MCF 10A (cell line): ENCODE data around the gene SLC5A1. TPM values are rescaled to one million over a fixed set of nuclear protein-coding genes. Genes with fewer than 3 reads are reported as not detected.

Experiments
- BruUV-seq: library from RNA; stranded (reverse); fragments of 400-500 nt; replicated peaks from 2 replicates; lab custom pipeline; 2021; lab: Mats Ljungman, UMichigan
- CTCF ChIA-PET: fragments of 300-600 bp; sonication (Branson Sonifier 250); formaldehyde crosslinking; extraction: SDS; loops from one replicate; lab custom pipeline; 2021; ENCODE audit warnings: antibody characterized with exemption, inconsistent platforms; lab: Yijun Ruan, JAX
- POLR2A ChIA-PET: fragments of 300-600, 350-650 bp; sonication (Branson Sonifier 250); formaldehyde crosslinking; extraction: SDS; loops from one replicate; lab custom pipeline; 2020; ENCODE audit warnings: antibody characterized with exemption, inconsistent platforms; lab: Yijun Ruan, JAX
- DNase-seq: peaks from one replicate; pipeline ENCODE4 v3.0.0-alpha.2; 2018; ENCODE audit not compliant: unreplicated experiment
- H3K27ac Mint-ChIP-seq: one replicate; pipeline ENCODE4 v1.8.0; 2022; ENCODE audit warnings: mild to moderate bottlenecking, low read depth, mixed read lengths; ENCODE audit not compliant: unreplicated experiment
- H3K27me3 Mint-ChIP-seq: one replicate; pipeline ENCODE4 v1.8.0; 2022; ENCODE audit warnings: mixed read lengths; ENCODE audit not compliant: insufficient read depth, unreplicated experiment
- H3K36me3 Mint-ChIP-seq: one replicate; pipeline ENCODE4 v1.8.0; 2022; ENCODE audit warnings: mild to moderate bottlenecking, moderate library complexity, mixed read lengths; ENCODE audit not compliant: insufficient read depth, unreplicated experiment
- H3K4me1 Mint-ChIP-seq: one replicate; pipeline ENCODE4 v1.8.0; 2022; ENCODE audit warnings: mixed read lengths; ENCODE audit not compliant: insufficient read depth, unreplicated experiment
- H3K4me3 Mint-ChIP-seq: one replicate; pipeline ENCODE4 v1.8.0; 2022; ENCODE audit warnings: mild to moderate bottlenecking, moderate library complexity, mixed read lengths; ENCODE audit not compliant: unreplicated experiment
- H3K9me3 Mint-ChIP-seq: one replicate; pipeline ENCODE4 v1.8.0; 2022; ENCODE audit warnings: mixed read lengths; ENCODE audit not compliant: unreplicated experiment
- CTCF ChIP-seq: fragments of 200-600 bp; IDR thresholded peaks from one replicate; pipeline ENCODE4 v1.8.0; 2022; ENCODE audit warnings: antibody characterized with exemption, mild to moderate bottlenecking; ENCODE audit not compliant: unreplicated experiment
- intact Hi-C: fragments of 100-400 bp; cut with micrococcal nuclease; formaldehyde crosslinking; loops from 2 replicates; pipeline ENCODE4 v1.14.1; 2022
- total RNA-seq: library from RNA; stranded (reverse); gene quantifications from 2 replicates; pipeline ENCODE4 v1.2.3, GENCODE V29; 2022

Gene SLC5A1
- total RNA-seq, 1 experiment from 2014 or later, result not detected

- peaks cover 78% of the 10 kb centered on the region for H3K27me3 Mint-ChIP-seq
- H3K4me3 Mint-ChIP-seq, result no peak overlapping the region
- H3K27ac Mint-ChIP-seq, result no peak overlapping the region
- no peak for DNase-seq
- H3K9me3 Mint-ChIP-seq, result peaks cover 7% of the 10 kb centered on the region
- POLR2A ChIA-PET, result no interaction called here
- H3K4me1 Mint-ChIP-seq, result no peaks in the 10 kb centered on the region
- H3K36me3 Mint-ChIP-seq, result peaks cover 4% of the 10 kb centered on the region
- TF ChIP-seq CTCF, result no peak
- CTCF ChIA-PET, result interaction anchor here (0.6 kb wide), 1 partner anchor 30 kb away, joined by 4 read pairs; no protein-coding TSS in a partner anchor
- intact Hi-C loops, result no loop called here
- BruUV-seq, result no TSS peak
Measured at GRCh38 chr22:32063701-32064100, 20.6 kb downstream of the SLC5A1 start.

GRCh38 chr22:32066820-32067219 is 23.8 kb downstream of the SLC5A1 start:
- intact Hi-C loops, result no loop called here
- ChIA-PET CTCF (interaction anchor here (1.1 to 1.7 kb wide), 2 partner anchors 15 to 89 kb away, joined by 3 to 6 read pairs; no protein-coding TSS in a partner anchor), POLR2A (no interaction called here)
- no peak for TF ChIP-seq CTCF
- no TSS peak for BruUV-seq
- Mint-ChIP-seq H3K36me3 (no peaks in the 10 kb centered on the region), H3K9me3 (peaks cover 7% of the 10 kb centered on the region), H3K4me1 (no peaks in the 10 kb centered on the region), H3K27me3 (peaks cover 70% of the 10 kb centered on the region), H3K27ac (no peak overlapping the region), H3K4me3 (no peak overlapping the region)
- no peak for DNase-seq

GRCh38 chr22:32067613-32068012 is 24.6 kb downstream of the SLC5A1 start:
- no peak for DNase-seq
- H3K27ac Mint-ChIP-seq, result no peak overlapping the region
- no peak for TF ChIP-seq CTCF
- no peak overlapping the region for H3K4me3 Mint-ChIP-seq
- CTCF ChIA-PET, result interaction anchor here (1.1 kb wide), 1 partner anchor 14 kb away, joined by 3 read pairs; no protein-coding TSS in a partner anchor
- H3K9me3 Mint-ChIP-seq, result peaks cover 1% of the 10 kb centered on the region
- BruUV-seq, result no TSS peak
- peaks cover 70% of the 10 kb centered on the region for H3K27me3 Mint-ChIP-seq
- H3K36me3 Mint-ChIP-seq, result no peaks in the 10 kb centered on the region
- POLR2A ChIA-PET, result no interaction called here
- H3K4me1 Mint-ChIP-seq, result no peaks in the 10 kb centered on the region
- intact Hi-C loops, result no loop called here

- Mint-ChIP-seq H3K36me3 (no peaks in the 10 kb centered on the region), H3K4me3 (no peak overlapping the region), H3K9me3 (no peaks in the 10 kb centered on the region), H3K27me3 (peaks cover 70% of the 10 kb centered on the region), H3K4me1 (no peaks in the 10 kb centered on the region), H3K27ac (no peak overlapping the region)
- ChIA-PET POLR2A (interaction anchor here (0.7 kb wide), 1 partner anchor 1473 kb away, joined by 3 read pairs; no protein-coding TSS in a partner anchor), CTCF (interaction anchor here (0.5 to 0.6 kb wide), 3 partner anchors 34 to 1042 kb away, joined by 3 to 6 read pairs (median 5); no protein-coding TSS in a partner anchor)
- intact Hi-C loops, result no loop called here
- TF ChIP-seq CTCF, result no peak
- DNase-seq, result no peak
- BruUV-seq, result no TSS peak
Measured at GRCh38 chr22:32069579-32070372, 26.7 kb downstream of the SLC5A1 start.
